GM11168 (cell line): ENCODE results near the gene PRRG4.
"Not testable (repeated sequence)": the region's sequence is repeated elsewhere in the genome, so short reads cannot be mapped to it uniquely, and the experiment has no call there.

Experiments used
- in situ Hi-C: fragments of 300-500 bp; cut with MboI; formaldehyde crosslinking; loops from one replicate; pipeline ENCODE4 v1.12.0; 2022; ENCODE audit warnings: low sequenced_read_pairs; ENCODE audit not compliant: unreplicated experiment

PRRG4 gene

GRCh38 chr11:32829680-32830412 lies at the start of gene PRRG4:
TSS of gene PRRG4 (plus strand) at chr11:32829927. CDS start at chr11:32830530, 603 bp downstream.
- in situ Hi-C loops, result loop anchor here (25.0 kb wide), 1 partner anchor 232 kb away; no protein-coding TSS in a partner anchor

- in situ Hi-C loops, result not testable (repeated sequence)
Measured at GRCh38 chr11:32780839-32781238, 48.9 kb upstream of the PRRG4 start.

GRCh38 chr11:32781721-32782120 lies 48.0 kb upstream of the PRRG4 start:
- in situ Hi-C loops, result no loop called here

- in situ Hi-C loops, result no loop called here
Measured at GRCh38 chr11:32785262-32785661, 44.5 kb upstream of the PRRG4 start.

GRCh38 chr11:32786811-32787210 lies 42.9 kb upstream of the PRRG4 start:
- in situ Hi-C loops, result no loop called here

GRCh38 chr11:32790916-32791315 lies 38.8 kb upstream of the PRRG4 start:
- in situ Hi-C loops, result no loop called here

- in situ Hi-C loops, result no loop called here
Measured at GRCh38 chr11:32792111-32792947, 37.4 kb upstream of the PRRG4 start.

- in situ Hi-C loops, result no loop called here
Measured at GRCh38 chr11:32792948-32793475, 36.7 kb upstream of the PRRG4 start.

- in situ Hi-C loops, result no loop called here
Measured at GRCh38 chr11:32794439-32794838, 35.3 kb upstream of the PRRG4 start, which contains the start of gene CCDC73. TSS of gene CCDC73 (minus strand) at chr11:32794662. CDS start at chr11:32760243, 34,419 bp downstream.

GRCh38 chr11:32796425-32796824 lies 33.3 kb upstream of the PRRG4 start:
- in situ Hi-C loops, result no loop called here

GRCh38 chr11:32809313-32809712 lies 20.4 kb upstream of the PRRG4 start:
- in situ Hi-C loops, result no loop called here

GRCh38 chr11:32817181-32817851 lies 12.4 kb upstream of the PRRG4 start:
- in situ Hi-C loops, result no loop called here

GRCh38 chr11:32817852-32818183 lies 11.9 kb upstream of the PRRG4 start:
- in situ Hi-C loops, result no loop called here

- in situ Hi-C loops, result no loop called here
Measured at GRCh38 chr11:32819187-32819586, 10.5 kb upstream of the PRRG4 start.

GRCh38 chr11:32820497-32820896 lies 9.2 kb upstream of the PRRG4 start:
- in situ Hi-C loops, result no loop called here

GRCh38 chr11:32821517-32821916 lies 8.2 kb upstream of the PRRG4 start:
- in situ Hi-C loops, result no loop called here

GRCh38 chr11:32821917-32822560 lies 7.7 kb upstream of the PRRG4 start:
- in situ Hi-C loops, result no loop called here

- in situ Hi-C loops, result not testable (repeated sequence)
Measured at GRCh38 chr11:32823617-32824016, 6.1 kb upstream of the PRRG4 start.

GRCh38 chr11:32826113-32826512 lies 3.6 kb upstream of the PRRG4 start:
- in situ Hi-C loops, result loop anchor here (25.0 kb wide), 1 partner anchor 236 kb away; no protein-coding TSS in a partner anchor

- in situ Hi-C loops, result loop anchor here (25.0 kb wide), 1 partner anchor 235 kb away; no protein-coding TSS in a partner anchor
Measured at GRCh38 chr11:32827276-32827675, 2.5 kb upstream of the PRRG4 start.
